Measurements from ENCODE around the gene GHDC.
"Not testable (repeated sequence)": the region's sequence is repeated elsewhere in the genome, so short reads cannot be mapped to it uniquely, and the experiment has no call there.

Gene GHDC, protein sequence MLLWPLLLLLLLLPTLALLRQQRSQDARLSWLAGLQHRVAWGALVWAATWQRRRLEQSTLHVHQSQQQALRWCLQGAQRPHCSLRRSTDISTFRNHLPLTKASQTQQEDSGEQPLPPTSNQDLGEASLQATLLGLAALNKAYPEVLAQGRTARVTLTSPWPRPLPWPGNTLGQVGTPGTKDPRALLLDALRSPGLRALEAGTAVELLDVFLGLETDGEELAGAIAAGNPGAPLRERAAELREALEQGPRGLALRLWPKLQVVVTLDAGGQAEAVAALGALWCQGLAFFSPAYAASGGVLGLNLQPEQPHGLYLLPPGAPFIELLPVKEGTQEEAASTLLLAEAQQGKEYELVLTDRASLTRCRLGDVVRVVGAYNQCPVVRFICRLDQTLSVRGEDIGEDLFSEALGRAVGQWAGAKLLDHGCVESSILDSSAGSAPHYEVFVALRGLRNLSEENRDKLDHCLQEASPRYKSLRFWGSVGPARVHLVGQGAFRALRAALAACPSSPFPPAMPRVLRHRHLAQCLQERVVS

GRCh38 chr17:42193969-42194899 lies at the start of gene GHDC:
GHDC (minus strand) TSS chr17:42194494; CDS start chr17:42193581, 913 bp downstream.
- DNase-seq (ENCODE audit: low read depth) = peak; percentile 91
- H3K4me3 ChIP-seq (ENCODE audit: low read depth, low read length) = peak within 1 kb of the TSS; percentile 100
- no peak for TF ChIP-seq CTCF (IDR thresholded peaks at IDR 0.05; ENCODE audit: insufficient read depth, low read depth, low read length, missing control alignments)

GRCh38 chr17:42243493-42243982 lies 49.2 kb upstream of the GHDC start:
- no peak overlapping the region for H3K4me3 ChIP-seq (ENCODE audit: low read depth, low read length)
- no peak for DNase-seq (ENCODE audit: low read depth)
- TF ChIP-seq CTCF (IDR thresholded peaks at IDR 0.05; ENCODE audit: insufficient read depth, low read depth, low read length, missing control alignments) = no peak

- DNase-seq (ENCODE audit: low read depth) = no peak
- H3K4me3 ChIP-seq (ENCODE audit: low read depth, low read length) = no peak overlapping the region
- TF ChIP-seq CTCF (IDR thresholded peaks at IDR 0.05; ENCODE audit: insufficient read depth, low read depth, low read length, missing control alignments) = no peak
These were observed 47.6 kb upstream of the GHDC start for GRCh38 chr17:42241871-42242270.

GRCh38 chr17:42240863-42241262 lies 46.6 kb upstream of the GHDC start:
- DNase-seq (ENCODE audit: low read depth); H3K4me3 ChIP-seq (ENCODE audit: low read depth, low read length): not testable (repeated sequence)

DNA sequence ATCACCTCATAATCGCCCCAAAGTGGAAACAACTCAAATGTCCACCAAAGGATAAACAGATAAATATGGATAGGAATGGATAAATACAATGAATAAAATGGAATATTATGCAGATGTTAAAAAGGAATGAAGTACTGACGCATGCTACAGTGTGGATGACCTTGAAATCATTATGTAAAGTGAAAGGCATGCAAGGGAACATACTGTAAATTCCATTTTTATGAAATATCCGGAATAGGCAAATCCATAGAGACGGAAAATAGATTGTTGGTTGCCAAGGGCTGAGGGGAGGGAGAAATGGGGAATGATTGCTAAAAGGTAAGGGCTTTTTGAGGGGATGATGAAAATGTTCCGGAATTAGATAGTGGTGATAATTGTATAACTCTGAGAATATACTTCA lies 45.9 kb upstream of the GHDC start:
- no peak overlapping the region for H3K4me3 ChIP-seq (ENCODE audit: low read depth, low read length)
- TF ChIP-seq CTCF (IDR thresholded peaks at IDR 0.05; ENCODE audit: insufficient read depth, low read depth, low read length, missing control alignments) = no peak
- no peak for DNase-seq (ENCODE audit: low read depth)

GRCh38 chr17:42239576-42239975 lies 45.3 kb upstream of the GHDC start:
- DNase-seq (ENCODE audit: low read depth); H3K4me3 ChIP-seq (ENCODE audit: low read depth, low read length): not testable (repeated sequence)

DNA sequence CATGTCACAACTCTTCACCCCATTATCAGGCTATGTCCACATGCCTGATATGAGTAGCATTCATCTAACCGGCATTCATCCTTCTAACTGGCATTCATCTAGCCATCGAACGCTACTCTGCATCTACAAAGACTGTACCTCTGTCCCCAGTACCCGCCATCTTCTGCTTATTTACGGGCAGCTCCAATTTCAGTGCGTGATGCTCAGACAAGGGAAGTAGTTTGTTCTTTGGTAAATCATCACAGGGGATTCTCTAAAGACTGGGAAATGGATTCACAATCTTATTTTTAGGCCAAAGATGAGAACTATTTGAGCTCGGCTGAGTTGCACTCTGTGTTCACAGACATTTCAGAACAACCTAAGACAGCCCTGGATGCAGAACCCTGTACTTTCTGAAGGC lies 42.5 kb upstream of the GHDC start:
- no peak for TF ChIP-seq CTCF (IDR thresholded peaks at IDR 0.05; ENCODE audit: insufficient read depth, low read depth, low read length, missing control alignments)
- H3K4me3 ChIP-seq (ENCODE audit: low read depth, low read length) = no peak overlapping the region
- DNase-seq (ENCODE audit: low read depth) = no peak
